A549 (cell line): ENCODE results near the gene NTS. TPM values are rescaled to one million over a fixed set of nuclear protein-coding genes. Genes with fewer than 3 reads are reported as not detected.

Experiments
- ATAC-seq, 2 experiments: fragments of 200-7000 bp in 1 of 2; fragments of >200 bp in 1 of 2; cut with Nextera tagmentation in 1 of 2; cut with Tn5 transposase in 1 of 2; 3 replicates each; pipeline versions ENCODE4 v1.8.0 to v1.9.1; 2018 to 2020; ENCODE audit warnings: mild to moderate bottlenecking in 1 of 2, moderate library complexity in 1 of 2
- CTCF ChIA-PET: fragments of 300-600 bp; sonication (Branson Sonifier 250); formaldehyde crosslinking; extraction: SDS; loops from one replicate; lab custom pipeline; 2021; ENCODE audit warnings: antibody characterized with exemption, inconsistent platforms; lab: Yijun Ruan, JAX
- POLR2A ChIA-PET: fragments of 350-600 bp; formaldehyde crosslinking; extraction: SDS; loops from one replicate; lab custom pipeline; 2021; ENCODE audit warnings: antibody characterized with exemption, inconsistent platforms; lab: Yijun Ruan, JAX
- DNase-seq, 2 experiments: peaks; one replicate each; pipeline versions ENCODE4 v3.0.0 to v3.0.0-alpha.2; 2011 to 2016; ENCODE audit warnings: low read depth in 1 of 2, low spot score in 1 of 2
- FAIRE-seq: peaks from 2 replicates; lab custom pipeline; 2011; peaks lifted over from hg19 to GRCh38; lab: Jason Lieb, UNC
- H3K27ac ChIP-seq, 2 experiments: fragments of >200 bp; sonication (Bioruptor Twin); formaldehyde crosslinking; 3 replicates each; pipeline ENCODE4 v1.5.1; 2016 to 2017
- H3K4me1 ChIP-seq: fragments of >200 bp; sonication (Bioruptor Twin); formaldehyde crosslinking; 3 replicates; pipeline ENCODE4 v1.6.1; 2016
- H3K4me2 ChIP-seq: fragments of >200 bp; sonication (Bioruptor Twin); formaldehyde crosslinking; 3 replicates; pipeline ENCODE4 v1.6.1; 2016
- H3K4me3 ChIP-seq: fragments of >200 bp; sonication (Bioruptor Twin); formaldehyde crosslinking; 3 replicates; pipeline ENCODE4 v1.5.1; 2016
- H3K9me3 ChIP-seq: fragments of >200 bp; sonication (Bioruptor Twin); formaldehyde crosslinking; 3 replicates; pipeline ENCODE4 v1.6.1; 2016
- BCL3 ChIP-seq: fragments of >200 bp; sonication (Bioruptor Twin); formaldehyde crosslinking; IDR thresholded peaks from 3 replicates; pipeline ENCODE4 v1.6.1; 2016
- CEBPB ChIP-seq, 2 experiments: fragments of >200 bp in 1 of 2; sonication (Bioruptor Twin) in 1 of 2; formaldehyde crosslinking in 1 of 2; IDR thresholded peaks; 2 replicates each; pipeline ENCODE4 v1.6.1; 2012 to 2016
- CTCF ChIP-seq: fragments of >200 bp; sonication (Bioruptor Twin); formaldehyde crosslinking; IDR thresholded peaks from 3 replicates; pipeline ENCODE4 v1.5.1; 2016
- ELK1 ChIP-seq: fragments of 150-350 bp; IDR thresholded peaks from 2 replicates; pipeline ENCODE4 v1.6.1; 2014; ENCODE audit warnings: low read depth, mild to moderate bottlenecking, low read length
- KDM5A ChIP-seq: fragments of 200-600 bp; sonication (generic); IDR thresholded peaks from 2 replicates; pipeline ENCODE4 v1.6.1; 2016; ENCODE audit warnings: antibody characterized with exemption, mild to moderate bottlenecking
- NR3C1 ChIP-seq: fragments of >200 bp; sonication (Bioruptor Twin); formaldehyde crosslinking; IDR thresholded peaks from 3 replicates; pipeline ENCODE4 v1.6.1; 2017
- RAD21 ChIP-seq, 2 experiments: fragments of >200 bp in 1 of 2; sonication (Bioruptor Twin) in 1 of 2; formaldehyde crosslinking in 1 of 2; IDR thresholded peaks in 1 of 2; conservative IDR thresholded peaks in 1 of 2; 2 replicates in 1 of 2; 3 replicates in 1 of 2; pipeline ENCODE4 v1.6.1; 2012 to 2018; ENCODE audit warnings: inconsistent platforms in 1 of 2
- SMC3 ChIP-seq: fragments of >200 bp; sonication (Bioruptor Twin); formaldehyde crosslinking; IDR thresholded peaks from 3 replicates; pipeline ENCODE4 v1.6.1; 2018; ENCODE audit warnings: inconsistent platforms
- ZC3H11A ChIP-seq: fragments of 450-650 bp; IDR thresholded peaks from 2 replicates; pipeline ENCODE4 v1.6.1; 2014; ENCODE audit warnings: antibody characterized with exemption, mild to moderate bottlenecking
- ZSCAN20 ChIP-seq: fragments of 250-450 bp; sonication (Bioruptor Pico); IDR thresholded peaks from 2 replicates; pipeline ENCODE4 v1.8.0; 2022; ENCODE audit warnings: mild to moderate bottlenecking, moderate library complexity
- WGBS: methylation state at CpG from one replicate; pipeline ENCODE4 v1.1.6; 2017; ENCODE audit errors: missing lambda C conversion rate; 5-methylcytosine and 5-hydroxymethylcytosine counted together
- polyA plus RNA-seq, 4 experiments: library from polyadenylated mRNA; depleted of rRNA in 3 of 4; stranded (reverse); fragments of >200 nt; fragmentation: RNase III in 1 of 4; extraction: RNeasy Plus Mini Kit Qiagen cat#74134 plus additional on column Dnase treatment in 1 of 4; gene quantifications; 2 replicates in 3 of 4; 3 replicates in 1 of 4; pipeline ENCODE4 v1.2.3, GENCODE V29; 2011 to 2017
- TF ChIP-seq, protein P1 (sequence below): fragments of 250-450 bp; sonication (Bioruptor Pico); IDR thresholded peaks from 2 replicates; pipeline ENCODE4 v1.5.0; 2020; ENCODE audit warnings: low read depth, mild to moderate bottlenecking, moderate library complexity
- TF ChIP-seq, protein P2 (sequence below): fragments of >200 bp; sonication (Bioruptor Twin); formaldehyde crosslinking; IDR thresholded peaks from 2 replicates; pipeline ENCODE4 v1.6.1; 2016
- TF ChIP-seq, protein P3 (sequence below): fragments of 200-600 bp; sonication (generic); IDR thresholded peaks from 2 replicates; pipeline ENCODE4 v1.6.1; 2016; ENCODE audit warnings: antibody characterized with exemption, mild to moderate bottlenecking, moderate library complexity

NTS gene
- polyA plus RNA-seq, 2 of the 4 experiments (the other 2 are of a cell fraction) = 101 to 119 TPM

DNA sequence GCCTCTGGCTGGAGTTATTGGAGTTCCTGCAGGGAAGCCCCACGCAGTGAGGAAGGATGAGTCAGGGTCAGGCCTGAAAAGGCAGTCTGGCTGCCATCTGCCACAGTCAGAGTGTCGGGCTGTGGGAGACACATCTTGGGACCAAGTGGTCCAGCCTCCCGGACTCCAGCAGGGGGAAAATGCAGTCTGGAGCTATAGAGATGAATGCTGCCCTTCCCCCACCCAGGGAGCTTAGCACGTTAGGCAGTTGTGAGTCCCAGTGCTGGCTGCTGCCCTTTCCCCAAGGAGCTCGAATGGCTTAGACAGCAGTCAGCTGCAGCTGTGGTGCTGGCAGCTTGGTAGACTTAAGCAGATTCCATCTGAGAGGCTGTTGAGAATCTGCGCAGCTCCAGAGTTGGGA, 8.2 kb upstream of the NTS start:
- CTCF ChIA-PET = interaction anchor here (1.7 to 5.6 kb wide), 8 partner anchors 10 to 398 kb away, joined by 5 to 85 read pairs (median 17); no protein-coding TSS in a partner anchor
- ATAC-seq (no peak), FAIRE-seq (no peak), DNase-seq (no peak)
- H3K4me3 ChIP-seq = no peak overlapping the region
- peak overlapping the region in 1 of 2 experiments; percentile 19; a peak in 1 of 6 replicates for H3K27ac ChIP-seq
- TF ChIP-seq NR3C1 (no peak), ELK1 (no peak), KDM5A (no peak), CEBPB (IDR thresholded peaks at IDR 0.05) (no peak), ZSCAN20 (CRISPR knock-in tag) (no peak), BCL3 (no peak), RAD21 (conservative IDR thresholded peaks at IDR 0.05 in 1 of 2, IDR thresholded peaks at IDR 0.05 in 1 of 2) (no peak)
- TF ChIP-seq, protein P1, sequence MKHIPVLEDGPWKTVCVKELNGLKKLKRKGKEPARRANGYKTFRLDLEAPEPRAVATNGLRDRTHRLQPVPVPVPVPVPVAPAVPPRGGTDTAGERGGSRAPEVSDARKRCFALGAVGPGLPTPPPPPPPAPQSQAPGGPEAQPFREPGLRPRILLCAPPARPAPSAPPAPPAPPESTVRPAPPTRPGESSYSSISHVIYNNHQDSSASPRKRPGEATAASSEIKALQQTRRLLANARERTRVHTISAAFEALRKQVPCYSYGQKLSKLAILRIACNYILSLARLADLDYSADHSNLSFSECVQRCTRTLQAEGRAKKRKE (CRISPR knock-in tag) = no peak
- TF ChIP-seq, protein P2, sequence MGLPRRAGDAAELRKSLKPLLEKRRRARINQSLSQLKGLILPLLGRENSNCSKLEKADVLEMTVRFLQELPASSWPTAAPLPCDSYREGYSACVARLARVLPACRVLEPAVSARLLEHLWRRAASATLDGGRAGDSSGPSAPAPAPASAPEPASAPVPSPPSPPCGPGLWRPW = no peak
- TF ChIP-seq, protein P3, sequence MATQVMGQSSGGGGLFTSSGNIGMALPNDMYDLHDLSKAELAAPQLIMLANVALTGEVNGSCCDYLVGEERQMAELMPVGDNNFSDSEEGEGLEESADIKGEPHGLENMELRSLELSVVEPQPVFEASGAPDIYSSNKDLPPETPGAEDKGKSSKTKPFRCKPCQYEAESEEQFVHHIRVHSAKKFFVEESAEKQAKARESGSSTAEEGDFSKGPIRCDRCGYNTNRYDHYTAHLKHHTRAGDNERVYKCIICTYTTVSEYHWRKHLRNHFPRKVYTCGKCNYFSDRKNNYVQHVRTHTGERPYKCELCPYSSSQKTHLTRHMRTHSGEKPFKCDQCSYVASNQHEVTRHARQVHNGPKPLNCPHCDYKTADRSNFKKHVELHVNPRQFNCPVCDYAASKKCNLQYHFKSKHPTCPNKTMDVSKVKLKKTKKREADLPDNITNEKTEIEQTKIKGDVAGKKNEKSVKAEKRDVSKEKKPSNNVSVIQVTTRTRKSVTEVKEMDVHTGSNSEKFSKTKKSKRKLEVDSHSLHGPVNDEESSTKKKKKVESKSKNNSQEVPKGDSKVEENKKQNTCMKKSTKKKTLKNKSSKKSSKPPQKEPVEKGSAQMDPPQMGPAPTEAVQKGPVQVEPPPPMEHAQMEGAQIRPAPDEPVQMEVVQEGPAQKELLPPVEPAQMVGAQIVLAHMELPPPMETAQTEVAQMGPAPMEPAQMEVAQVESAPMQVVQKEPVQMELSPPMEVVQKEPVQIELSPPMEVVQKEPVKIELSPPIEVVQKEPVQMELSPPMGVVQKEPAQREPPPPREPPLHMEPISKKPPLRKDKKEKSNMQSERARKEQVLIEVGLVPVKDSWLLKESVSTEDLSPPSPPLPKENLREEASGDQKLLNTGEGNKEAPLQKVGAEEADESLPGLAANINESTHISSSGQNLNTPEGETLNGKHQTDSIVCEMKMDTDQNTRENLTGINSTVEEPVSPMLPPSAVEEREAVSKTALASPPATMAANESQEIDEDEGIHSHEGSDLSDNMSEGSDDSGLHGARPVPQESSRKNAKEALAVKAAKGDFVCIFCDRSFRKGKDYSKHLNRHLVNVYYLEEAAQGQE = no peak
- POLR2A ChIA-PET = no interaction called here
- no peaks in the 10 kb centered on the region for H3K4me1 ChIP-seq
- 81% methylated on average over 6 of the region's 6 CpGs for WGBS
- H3K9me3 ChIP-seq = no peaks in the 10 kb centered on the region
- no peak overlapping the region for H3K4me2 ChIP-seq

GRCh38 chr12:85866986-85867776, 6.9 kb upstream of the NTS start:
- Histone ChIP-seq H3K9me3 (no peaks in the 10 kb centered on the region), H3K27ac (peak overlapping the region in 1 of 2 experiments; percentile 18; a peak in 1 of 6 replicates), H3K4me1 (no peaks in the 10 kb centered on the region), H3K4me3 (no peak overlapping the region), H3K4me2 (no peak overlapping the region)
- peak; percentile 39 for FAIRE-seq
- peak; percentile 82 to 87 for TF ChIP-seq RAD21 (conservative IDR thresholded peaks at IDR 0.05 in 1 of 2, IDR thresholded peaks at IDR 0.05 in 1 of 2)
- peak; percentile 76 for TF ChIP-seq SMC3
- TF ChIP-seq ZC3H11A = no peak
- TF ChIP-seq CTCF = peak; percentile 82
- ATAC-seq = peak; percentile 64 to 95; a peak in 5 of 6 replicates
- 38% methylated on average over 5 of the region's 5 CpGs for WGBS
- ChIA-PET POLR2A (no interaction called here), CTCF (interaction anchor here (0.6 to 5.6 kb wide), 59 partner anchors 10 to 770 kb away, joined by 3 to 85 read pairs (median 3); partner anchors contain the start of gene RASSF9)
- peak; percentile 51 to 70 for DNase-seq
